PC-3 (cell line): ENCODE data around the gene SHF. TPM values are rescaled to one million over a fixed set of nuclear protein-coding genes. Genes with fewer than 3 reads are reported as not detected.

Source experiments
- ATAC-seq: fragments of 200-7000 bp; cut with Tn5 transposase; 2 replicates; pipeline ENCODE4 v1.9.1; 2020; ENCODE audit warnings: mild to moderate bottlenecking, moderate library complexity
- BruUV-seq: library from RNA; stranded (reverse); fragments of 400-500 nt; replicated peaks from 2 replicates; lab custom pipeline; 2021; lab: Mats Ljungman, UMichigan
- CTCF ChIA-PET: fragments of 300-600 bp; sonication (Branson Sonifier 250); formaldehyde crosslinking; loops from one replicate; lab custom pipeline; 2022; ENCODE audit warnings: antibody characterized with exemption; lab: Charles Lee
- POLR2A ChIA-PET: fragments of 300-600 bp; sonication (Branson Sonifier 250); formaldehyde crosslinking; loops from one replicate; lab custom pipeline; 2022; ENCODE audit warnings: antibody characterized with exemption; ENCODE audit not compliant: unreplicated experiment; lab: Charles Lee
- DNase-seq: peaks from one replicate; pipeline ENCODE4 v3.0.0-alpha.2; 2015
- H2AFZ ChIP-seq: fragments of 300-600 bp; sonication (generic); 2 replicates; pipeline ENCODE4 v1.6.0; 2016; ENCODE audit warnings: antibody characterized with exemption, low read length
- H3F3A ChIP-seq: fragments of 300-600 bp; sonication (generic); one replicate; pipeline ENCODE4 v1.6.0; 2017; ENCODE audit warnings: antibody characterized with exemption, low read length, control low read depth, mild to moderate bottlenecking; ENCODE audit not compliant: unreplicated experiment
- H3K27ac ChIP-seq: fragments of 300-600 bp; sonication (generic); 2 replicates; pipeline ENCODE4 v1.5.1; 2016; ENCODE audit warnings: mild to moderate bottlenecking, low read length
- H3K27me3 ChIP-seq: fragments of 300-600 bp; sonication (generic); 2 replicates; pipeline ENCODE4 v1.6.1; 2016; ENCODE audit warnings: low read length, mixed read lengths
- H3K36me3 ChIP-seq: fragments of 300-600 bp; sonication (generic); 2 replicates; pipeline ENCODE4 v1.6.1; 2016; ENCODE audit warnings: low read depth, mixed run types, low read length, mixed read lengths
- H3K4me1 ChIP-seq: fragments of 300-600 bp; sonication (generic); 2 replicates; pipeline ENCODE4 v1.5.1; 2016; ENCODE audit warnings: low read length; ENCODE audit not compliant: insufficient read depth
- H3K4me2 ChIP-seq: fragments of 300-600 bp; sonication (generic); 2 replicates; pipeline ENCODE4 v1.6.0; 2016; ENCODE audit warnings: low read length
- H3K4me3 ChIP-seq: fragments of 300-600 bp; sonication (generic); 2 replicates; pipeline ENCODE4 v1.5.1; 2016; ENCODE audit warnings: mild to moderate bottlenecking, low read length, mixed read lengths
- H3K79me2 ChIP-seq: fragments of 300-600 bp; sonication (generic); 2 replicates; pipeline ENCODE4 v1.6.1; 2017; ENCODE audit warnings: low read length, mixed read lengths
- H3K9ac ChIP-seq: fragments of 300-600 bp; sonication (generic); 2 replicates; pipeline ENCODE4 v1.6.0; 2016; ENCODE audit warnings: mild to moderate bottlenecking, low read length
- H3K9me2 ChIP-seq: fragments of 300-600 bp; sonication (generic); replicated peaks from 2 replicates; pipeline ENCODE4 v1.6.1; 2016; ENCODE audit warnings: mixed run types, low read length, mixed read lengths
- H3K9me3 ChIP-seq: fragments of 300-600 bp; sonication (generic); 2 replicates; pipeline ENCODE4 v1.6.1; 2016; ENCODE audit warnings: low read length, mixed read lengths
- H4K20me1 ChIP-seq: fragments of 300-600 bp; sonication (generic); 2 replicates; pipeline ENCODE4 v1.6.1; 2016; ENCODE audit warnings: low read length, mixed read lengths
- CTCF ChIP-seq: fragments of 300-600 bp; sonication (generic); conservative IDR thresholded peaks from 2 replicates; pipeline ENCODE4 v1.5.1; 2017; ENCODE audit warnings: antibody characterized with exemption, low read depth, mild to moderate bottlenecking, low read length
- EZH2 ChIP-seq: fragments of 300-600 bp; sonication (generic); IDR thresholded peaks from one replicate; pipeline ENCODE4 v1.6.1; 2017; ENCODE audit warnings: antibody characterized with exemption, mild to moderate bottlenecking, low read length; ENCODE audit not compliant: unreplicated experiment
- EZH2phosphoT487 ChIP-seq: fragments of 300-600 bp; sonication (generic); IDR thresholded peaks from 2 replicates; pipeline ENCODE4 v1.6.1; 2018; ENCODE audit warnings: mild to moderate bottlenecking, antibody characterized with exemption, low read length, borderline replicate concordance
- intact Hi-C: fragments of 100-400 bp; cut with micrococcal nuclease; formaldehyde crosslinking; loops from 2 replicates; pipeline ENCODE4 v1.9.0; 2023
- total RNA-seq: library from RNA; depleted of rRNA; stranded (reverse); fragments of >200 nt; gene quantifications from 2 replicates; pipeline ENCODE4 v1.2.3, GENCODE V29; 2014

The SHF gene
- total RNA-seq, 1 experiment from 2014 or later: 1.2 TPM

- Histone ChIP-seq H3K27ac (no peak overlapping the region), H3K4me1 (no peaks in the 10 kb centered on the region), H2AFZ (no peak overlapping the region), H3K4me2 (no peak overlapping the region), H3K9ac (no peak overlapping the region), H3K4me3 (no peak overlapping the region), H4K20me1 (no peaks in the 10 kb centered on the region), H3K9me2 (no peaks in the 10 kb centered on the region), H3K79me2 (no peaks in the 10 kb centered on the region), H3K9me3 (no peaks in the 10 kb centered on the region), H3K36me3 (no peaks in the 10 kb centered on the region), H3F3A (no peaks in the 10 kb centered on the region), H3K27me3 (no peaks in the 10 kb centered on the region)
- DNase-seq (no peak), ATAC-seq (no peak)
- BruUV-seq: no TSS peak
- TF ChIP-seq EZH2 (no peak), EZH2phosphoT487 (no peak), CTCF (no peak)
- ChIA-PET POLR2A (no interaction called here), CTCF (no interaction called here)
- intact Hi-C loops: no loop called here
Measured at GRCh38 chr15:45174069-45174468, 13.7 kb downstream of the SHF start.

GRCh38 chr15:45171912-45172311 is 15.9 kb downstream of the SHF start:
- H2AFZ ChIP-seq: no peak overlapping the region
- no peaks in the 10 kb centered on the region for H3K27me3 ChIP-seq
- DNase-seq (no peak), ATAC-seq (no peak)
- no peaks in the 10 kb centered on the region for H3K4me1 ChIP-seq
- POLR2A ChIA-PET: no interaction called here
- H3K4me3 ChIP-seq: no peak overlapping the region
- no peaks in the 10 kb centered on the region for H4K20me1 ChIP-seq
- H3K9ac ChIP-seq: no peak overlapping the region
- no peaks in the 10 kb centered on the region for H3K79me2 ChIP-seq
- no peak overlapping the region for H3K4me2 ChIP-seq
- H3K9me3 ChIP-seq: no peaks in the 10 kb centered on the region
- no TSS peak for BruUV-seq
- no peaks in the 10 kb centered on the region for H3K36me3 ChIP-seq
- TF ChIP-seq CTCF (no peak), EZH2phosphoT487 (no peak), EZH2 (no peak)
- H3K9me2 ChIP-seq: no peaks in the 10 kb centered on the region
- CTCF ChIA-PET: no interaction called here
- intact Hi-C loops: no loop called here
- H3F3A ChIP-seq: no peaks in the 10 kb centered on the region
- H3K27ac ChIP-seq: no peak overlapping the region

- H3K4me1 ChIP-seq: peaks cover 6% of the 10 kb centered on the region
- BruUV-seq: no TSS peak
- DNase-seq (no peak), ATAC-seq (no peak)
- no peaks in the 10 kb centered on the region for H3K9me3 ChIP-seq
- no peak overlapping the region for H3K4me3 ChIP-seq
- TF ChIP-seq EZH2phosphoT487 (no peak), CTCF (no peak), EZH2 (no peak)
- no peak overlapping the region for H2AFZ ChIP-seq
- H3F3A ChIP-seq: no peaks in the 10 kb centered on the region
- no peak overlapping the region for H3K4me2 ChIP-seq
- H3K9me2 ChIP-seq: no peaks in the 10 kb centered on the region
- intact Hi-C loops: loop anchor here (10.0 kb wide), 1 partner anchor 285 kb away; no protein-coding TSS in a partner anchor
- no peak overlapping the region for H3K27ac ChIP-seq
- POLR2A ChIA-PET: no interaction called here
- H3K36me3 ChIP-seq: no peaks in the 10 kb centered on the region
- no peaks in the 10 kb centered on the region for H3K27me3 ChIP-seq
- CTCF ChIA-PET: no interaction called here
- H4K20me1 ChIP-seq: no peaks in the 10 kb centered on the region
- no peak overlapping the region for H3K9ac ChIP-seq
- no peaks in the 10 kb centered on the region for H3K79me2 ChIP-seq
Measured at GRCh38 chr15:45169608-45170480, 17.9 kb downstream of the SHF start.
